CD4-positive, alpha-beta T cell treated with Interleukin-2 at 100 ng/mL for 4 hours (primary cell): ENCODE data around the gene MAPK12.
A peak's percentile ranks its signal among the peaks of the same experiment; 100 is the strongest.

Source experiments
- DNase-seq: peaks from one replicate; pipeline ENCODE4 v3.0.0-alpha.2; 2020; ENCODE audit warnings: low spot score

Gene MAPK12

GRCh38 chr22:50252082-50253045 lies 9.1 kb downstream of the MAPK12 start:
- DNase-seq, result peak; percentile 77

- DNase-seq, result no peak
Measured at GRCh38 chr22:50251477-50252081, 9.9 kb downstream of the MAPK12 start.

- DNase-seq, result peak; percentile 77
Measured at GRCh38 chr22:50250555-50251476, 10.7 kb downstream of the MAPK12 start, which contains the start of gene HDAC10. HDAC10 (minus strand) TSS chr22:50251265; CDS start chr22:50251032, 233 bp downstream.

- no peak for DNase-seq
Measured at GRCh38 chr22:50250249-50250554, 11.3 kb downstream of the MAPK12 start.

GRCh38 chr22:50249341-50250248 lies 11.9 kb downstream of the MAPK12 start:
- no peak for DNase-seq

- no peak for DNase-seq
Measured at GRCh38 chr22:50248196-50249081, 13.0 kb downstream of the MAPK12 start.

GRCh38 chr22:50247748-50248147 lies 13.7 kb downstream of the MAPK12 start:
- DNase-seq, result peak; percentile 71

- no peak for DNase-seq
Measured at GRCh38 chr22:50246242-50247175, 15.0 kb downstream of the MAPK12 start.

GRCh38 chr22:50245214-50246072 lies 16.0 kb downstream of the MAPK12 start:
- no peak for DNase-seq

- DNase-seq, result peak; percentile 89
Measured at GRCh38 chr22:50244420-50245213, 16.9 kb downstream of the MAPK12 start, which contains the start of gene TUBGCP6. TUBGCP6 (minus strand) TSS chr22:50245023; CDS start chr22:50244459, 564 bp downstream.

- no peak for DNase-seq
Measured at GRCh38 chr22:50243685-50244419, 17.6 kb downstream of the MAPK12 start.

GRCh38 chr22:50242406-50242949 lies 19.0 kb downstream of the MAPK12 start:
- no peak for DNase-seq

- no peak for DNase-seq
Measured at GRCh38 chr22:50238755-50239154, 22.7 kb downstream of the MAPK12 start.

GRCh38 chr22:50236731-50237409 lies 24.6 kb downstream of the MAPK12 start:
- no peak for DNase-seq

GRCh38 chr22:50233223-50233622 lies 28.3 kb downstream of the MAPK12 start:
- no peak for DNase-seq
